HG03469 (cell line): Measurements from ENCODE around the gene CD86.

Experiments used
- ATAC-seq: cut with Tn5 transposase; IDR thresholded peaks from one replicate; pipeline ENCODE4 v1.9.1; 2021; ENCODE audit warnings: mild to moderate bottlenecking, moderate library complexity, moderate number of reproducible peaks; ENCODE audit not compliant: unreplicated experiment

Gene CD86

DNA sequence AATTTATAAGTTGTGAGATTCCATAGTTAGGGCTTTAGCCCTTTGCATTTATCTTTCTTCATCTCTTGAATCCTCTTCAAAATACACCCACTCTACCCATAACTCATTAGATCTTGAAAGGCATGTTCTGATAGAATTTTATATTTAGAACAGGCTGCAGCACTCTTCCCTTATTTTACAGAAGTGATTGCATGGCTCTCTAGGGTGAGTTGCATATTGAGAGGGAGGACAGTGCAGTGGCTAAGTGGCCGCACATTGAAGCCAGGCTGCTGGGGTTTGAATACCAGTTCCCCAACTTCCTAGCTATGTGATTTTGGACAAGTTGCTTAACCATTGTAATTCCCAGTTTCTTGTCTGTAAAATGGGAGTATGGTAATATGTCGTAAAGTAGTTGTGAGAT, 2.5 kb downstream of the CD86 start:
- no peak for ATAC-seq

DNA sequence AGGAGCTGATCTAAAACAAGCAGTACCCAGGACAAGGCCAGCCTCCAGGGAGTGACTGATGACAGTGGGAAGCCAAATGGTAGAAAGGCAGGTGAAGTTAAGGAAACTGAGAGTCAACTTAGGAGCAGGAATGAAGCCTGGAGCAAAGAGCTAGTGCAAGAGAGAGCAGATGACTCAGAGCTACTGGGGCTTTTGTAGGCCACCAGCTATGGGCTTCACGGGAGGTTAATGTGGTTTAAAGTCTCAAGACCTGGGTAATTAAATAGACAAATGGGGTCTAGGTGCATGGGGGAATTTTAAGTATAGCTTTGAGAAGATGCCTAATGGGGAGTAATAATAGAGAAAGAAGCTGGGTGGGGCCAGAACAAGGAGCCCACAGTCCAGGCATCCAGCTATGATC, 3.1 kb downstream of the CD86 start:
- no peak for ATAC-seq

DNA sequence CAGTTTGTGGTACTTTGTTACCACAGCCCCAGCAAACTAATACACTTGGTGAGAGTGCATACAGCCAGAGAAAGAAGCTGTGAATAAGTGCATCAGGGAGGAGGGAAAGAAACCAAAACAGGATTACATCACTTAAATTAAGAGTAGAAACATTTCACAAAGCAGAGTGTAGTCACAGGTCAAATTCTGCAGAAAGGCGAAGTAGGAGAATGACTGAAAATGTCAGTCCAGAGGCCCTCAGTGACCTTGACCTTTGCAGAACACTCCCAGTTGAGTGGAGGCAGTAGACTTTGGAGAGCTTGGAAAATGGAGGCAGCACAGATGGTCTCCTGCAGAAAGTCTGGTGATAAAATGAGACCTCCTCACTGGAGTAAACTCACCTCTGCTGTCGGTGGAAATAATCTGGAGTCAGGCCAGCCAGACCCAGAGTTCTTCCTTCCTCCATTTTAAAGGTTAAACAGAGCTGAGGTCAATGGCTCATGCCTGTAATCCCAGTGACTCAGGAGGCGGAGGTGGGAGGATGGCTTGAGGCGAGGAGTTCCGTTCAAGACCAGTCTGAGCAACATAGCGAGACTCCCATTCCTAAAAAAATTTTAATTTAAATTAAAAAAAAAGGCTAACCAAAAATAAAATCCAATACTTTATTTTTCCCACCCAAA, 5.0 kb downstream of the CD86 start:
- no peak for ATAC-seq

DNA sequence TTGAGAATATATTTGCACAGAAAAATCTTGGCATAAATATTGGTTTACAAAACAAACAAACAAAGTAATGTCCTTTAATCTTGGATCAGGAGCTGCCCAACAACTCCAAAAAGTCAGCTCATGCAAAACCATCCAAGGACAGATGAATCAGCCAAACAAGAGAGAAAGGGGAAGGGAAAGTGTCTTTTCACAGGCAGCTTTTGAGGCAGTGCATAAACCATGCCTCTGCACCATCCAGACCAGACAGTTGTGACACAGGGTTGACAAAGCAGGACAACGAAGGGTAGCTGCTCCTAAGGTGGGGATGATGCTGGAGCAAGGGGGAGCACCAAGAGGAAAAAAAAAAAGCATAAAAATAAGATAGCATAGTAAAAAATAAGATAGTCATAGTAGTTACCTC, 8.7 kb downstream of the CD86 start:
- ATAC-seq: no peak

DNA sequence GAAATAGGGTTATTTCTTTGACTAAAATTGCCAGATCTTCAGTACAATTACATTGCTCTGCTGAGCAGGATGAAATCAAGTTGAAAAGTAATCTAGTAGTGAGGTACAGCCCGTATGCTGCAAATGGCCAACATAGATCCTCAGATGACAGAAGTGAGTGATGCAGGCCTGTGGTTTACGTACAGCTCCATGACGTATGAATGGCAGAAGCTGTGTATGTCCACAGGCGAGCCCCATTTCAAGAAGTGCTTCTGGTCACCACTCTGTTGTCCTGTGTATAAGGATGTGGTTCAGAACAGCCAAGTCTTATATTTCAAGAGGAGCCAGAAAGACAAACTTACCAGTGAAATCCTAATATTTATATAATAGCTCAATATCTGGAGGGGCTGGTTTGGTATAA, 9.2 kb downstream of the CD86 start:
- no peak for ATAC-seq

DNA sequence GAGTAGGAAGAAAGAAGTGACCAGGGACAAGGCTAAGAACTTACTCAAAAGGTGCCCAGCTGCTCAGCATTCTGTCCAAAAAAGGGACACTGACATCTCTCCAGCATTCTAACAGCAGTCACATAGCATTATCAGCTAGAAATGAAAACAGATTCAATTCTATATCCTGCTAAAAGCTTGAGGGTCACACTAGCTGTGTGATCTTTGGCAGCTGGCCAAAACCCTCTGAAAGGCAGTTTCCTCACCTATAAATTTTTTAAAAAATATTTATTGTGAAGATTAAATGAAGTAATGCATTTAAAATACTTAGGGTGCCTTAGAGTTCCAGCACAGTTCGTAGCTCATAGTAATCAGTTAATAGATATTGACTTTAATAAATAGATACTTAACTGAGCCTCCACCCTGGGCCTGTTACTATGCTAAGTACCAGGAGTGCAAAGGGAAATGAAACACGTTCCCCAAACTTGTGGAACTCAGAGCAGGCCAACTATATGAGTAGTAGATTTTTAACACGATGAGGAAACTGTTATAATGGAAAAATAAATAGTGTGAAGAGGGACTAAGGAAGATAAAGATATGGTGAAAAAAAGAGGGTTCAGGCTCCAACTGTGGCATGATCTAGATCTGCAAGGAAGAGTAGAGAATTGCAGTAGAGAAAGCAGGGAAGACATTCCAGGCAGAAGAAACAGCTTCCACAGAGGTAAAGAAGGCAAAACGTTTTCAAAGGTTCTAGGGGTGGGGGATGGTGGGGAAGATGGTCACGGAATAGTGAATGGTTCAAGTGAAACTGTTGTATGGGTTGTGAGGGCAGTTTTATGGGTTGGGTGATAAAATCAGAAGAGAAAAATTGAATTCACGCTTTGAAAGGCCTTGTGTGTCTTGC, 11.4 kb downstream of the CD86 start:
- ATAC-seq: no peak

DNA sequence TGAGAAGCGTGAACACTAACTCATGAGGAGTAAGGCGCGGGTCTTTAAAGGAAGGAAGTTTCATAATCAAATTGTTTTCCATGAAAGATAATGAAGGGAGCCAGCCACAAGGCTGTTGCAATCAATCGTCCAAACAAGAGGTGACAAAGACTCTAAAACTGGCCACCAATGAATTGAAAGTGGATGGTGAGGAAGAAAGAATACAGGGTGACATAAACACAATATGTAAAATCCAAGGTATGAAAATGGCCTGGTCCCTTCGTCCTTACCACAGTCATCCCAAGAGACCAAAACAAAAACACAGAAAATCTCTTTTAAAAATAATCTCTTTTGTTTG, 12.0 kb downstream of the CD86 start:
- no peak for ATAC-seq

DNA sequence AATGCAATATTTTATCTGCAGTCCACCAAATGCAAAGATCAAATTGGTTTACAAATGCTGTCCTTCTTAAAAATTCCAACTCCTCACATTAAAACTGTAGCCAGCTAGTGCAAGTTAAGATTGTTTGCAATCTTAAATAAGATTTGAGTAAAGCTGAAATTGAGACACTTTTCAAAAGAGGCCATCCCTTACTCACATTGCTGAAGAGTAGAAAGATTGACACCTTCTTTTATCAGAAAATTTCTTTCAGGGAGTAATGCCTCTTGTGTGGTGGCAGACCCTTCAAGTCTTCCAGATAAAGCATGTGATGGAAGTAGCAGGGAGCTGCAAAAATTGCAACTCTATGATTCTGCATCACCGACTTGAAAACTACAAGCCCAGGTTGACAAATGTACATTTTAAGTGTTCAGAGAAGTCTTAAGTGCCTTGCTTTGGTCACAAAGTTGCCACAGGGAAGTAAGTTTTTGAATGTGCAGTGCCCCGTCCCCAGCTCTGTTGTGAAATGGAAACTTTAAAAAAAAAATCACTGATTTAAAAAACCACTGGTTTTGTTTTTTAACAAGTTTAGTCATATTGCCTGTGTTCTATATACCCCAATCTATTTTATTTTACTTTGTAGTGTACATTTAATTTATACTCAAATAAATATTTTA, 12.6 kb downstream of the CD86 start:
- ATAC-seq: no peak

DNA sequence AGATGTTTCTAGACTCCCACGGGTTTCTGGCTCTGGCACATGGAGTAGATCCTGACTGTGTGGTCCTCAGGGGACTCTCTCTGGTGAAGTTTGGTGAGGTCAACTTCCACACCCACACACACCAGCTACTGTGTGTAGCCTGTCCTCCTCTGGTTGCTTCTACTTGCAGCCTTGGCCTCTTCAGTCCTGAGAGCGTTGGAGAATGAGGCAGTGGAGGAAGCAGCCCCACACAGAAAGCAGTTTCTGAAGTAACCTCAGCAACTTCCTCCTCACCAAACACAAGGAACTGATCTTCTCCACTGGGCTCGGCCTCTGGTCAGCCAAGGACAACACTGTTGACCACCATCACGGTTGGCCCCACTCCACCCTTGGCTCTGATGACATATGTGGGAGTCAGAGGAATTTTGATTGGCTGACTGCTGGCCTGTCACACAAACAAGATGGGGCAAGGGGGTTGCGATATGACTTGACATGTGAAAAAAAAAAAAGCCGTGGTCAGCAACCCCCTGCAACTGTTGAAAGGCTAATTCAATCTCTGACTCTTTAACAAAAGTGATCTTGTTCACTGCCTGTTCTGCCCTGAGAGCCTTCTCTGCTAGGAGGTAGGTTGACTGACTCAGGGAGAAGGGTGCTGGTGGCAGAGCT, 19.6 kb downstream of the CD86 start:
- no peak for ATAC-seq

DNA sequence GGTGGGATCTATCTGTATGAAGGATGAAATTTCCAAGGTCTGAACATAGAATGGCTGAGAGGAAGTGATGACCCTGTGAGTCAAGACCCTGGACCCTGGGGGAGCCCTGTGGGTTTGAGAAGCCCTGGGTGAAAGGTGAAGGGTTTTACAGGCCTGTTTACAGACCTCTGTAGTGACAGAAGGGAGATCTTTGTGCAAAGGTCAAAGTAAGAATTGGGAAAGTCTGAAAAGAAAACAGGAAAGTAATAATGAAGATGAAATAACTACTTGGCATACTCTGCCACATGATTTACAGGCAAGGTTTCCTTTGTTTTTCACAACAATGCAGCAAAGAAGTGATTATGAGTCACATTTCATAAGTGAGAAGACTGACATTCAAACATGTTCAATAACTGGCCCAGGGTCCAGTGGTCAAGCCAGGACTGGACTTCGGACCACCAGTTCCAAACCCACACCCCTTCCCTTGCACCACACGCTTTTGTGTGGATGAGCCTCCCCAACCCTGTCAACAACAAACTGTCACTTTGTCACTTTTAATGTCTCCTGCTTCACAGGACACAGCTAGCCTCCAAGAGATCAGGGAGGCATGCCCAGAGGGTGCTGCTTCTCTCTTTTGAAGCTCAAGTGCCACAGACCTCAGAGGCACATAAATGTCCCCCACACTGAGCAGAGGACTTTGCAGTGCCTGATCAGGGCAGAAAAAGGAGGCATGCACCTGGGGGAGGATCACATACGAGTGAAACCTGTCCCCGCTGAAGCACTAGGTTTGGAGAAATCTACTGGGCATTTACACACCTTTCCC, 21.5 kb downstream of the CD86 start:
- no peak for ATAC-seq

DNA sequence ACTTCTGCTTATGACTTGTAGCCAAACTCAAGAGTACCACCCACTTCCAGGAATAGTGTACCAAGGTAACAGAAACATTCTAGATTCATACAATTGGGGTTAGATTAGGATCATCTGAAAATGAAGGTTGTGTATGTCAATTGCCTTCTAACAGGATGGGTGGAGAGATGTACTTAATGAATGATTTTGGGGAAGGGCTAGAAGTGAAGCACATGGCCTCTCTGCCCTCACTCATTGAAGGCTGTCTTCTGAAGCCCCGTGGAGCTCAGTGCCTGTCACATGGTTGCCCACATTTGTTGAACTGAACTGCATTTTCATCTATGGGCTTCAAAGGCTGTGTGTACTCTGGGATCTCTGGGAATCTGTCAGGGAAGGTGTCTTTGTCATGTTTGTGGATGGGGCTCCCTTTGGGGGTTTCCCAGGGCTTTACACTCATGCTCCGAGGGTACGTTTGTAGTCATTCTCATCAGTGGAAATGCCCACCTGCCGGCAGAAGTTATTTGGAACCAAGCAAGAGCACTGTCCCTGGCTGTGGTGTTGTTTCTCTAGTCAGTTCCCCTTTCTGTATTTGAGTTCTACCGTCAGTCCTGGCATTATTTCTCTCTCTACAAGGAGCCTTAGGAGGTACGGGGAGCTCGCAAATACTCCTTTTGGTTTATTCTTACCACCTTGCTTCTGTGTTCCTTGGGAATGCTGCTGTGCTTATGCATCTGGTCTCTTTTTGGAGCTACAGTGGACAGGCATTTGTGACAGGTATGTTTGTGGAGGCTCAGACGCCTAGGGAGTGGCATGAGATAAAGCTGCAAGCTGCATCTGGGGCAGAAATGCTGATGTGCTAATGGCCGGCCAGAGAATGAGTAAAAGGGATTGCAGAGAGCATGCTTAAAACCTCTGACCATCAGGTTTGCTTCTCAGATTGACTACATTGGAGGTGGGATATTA, 22.4 kb downstream of the CD86 start:
- ATAC-seq: peak; percentile 19

DNA sequence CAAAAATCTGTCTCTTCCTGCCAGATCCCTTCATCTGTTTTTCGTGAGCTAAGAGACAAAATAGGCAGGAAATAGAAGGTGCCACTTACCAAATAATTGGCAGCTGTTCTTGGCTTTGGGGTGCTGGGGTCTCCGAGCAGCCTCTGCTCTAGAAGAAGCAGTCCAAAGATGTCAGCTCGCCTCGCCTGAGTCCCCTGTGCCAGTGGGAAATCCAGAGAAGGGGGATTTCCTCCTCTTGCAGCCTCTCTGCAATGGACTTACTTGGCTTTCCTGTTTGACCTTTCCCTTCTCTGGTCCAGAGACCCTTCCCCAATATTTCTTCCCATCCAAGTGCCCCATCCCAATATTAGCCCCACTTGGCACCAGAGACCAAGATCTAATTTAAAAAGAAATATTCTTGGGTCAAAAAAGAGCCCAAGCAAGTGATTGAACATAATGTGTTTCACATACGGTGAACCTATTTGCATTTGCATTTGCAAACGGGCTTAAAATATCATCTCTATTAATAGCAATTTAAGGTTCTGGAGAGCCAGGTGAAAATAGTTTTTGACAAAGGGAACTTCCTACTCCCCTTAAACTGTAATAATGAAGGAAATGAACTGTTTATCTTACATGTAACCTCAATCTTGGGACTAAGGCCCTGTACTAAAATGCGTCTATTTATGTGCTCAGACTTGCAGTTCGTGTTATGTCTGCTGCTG, 23.2 kb downstream of the CD86 start:
- no peak for ATAC-seq

DNA sequence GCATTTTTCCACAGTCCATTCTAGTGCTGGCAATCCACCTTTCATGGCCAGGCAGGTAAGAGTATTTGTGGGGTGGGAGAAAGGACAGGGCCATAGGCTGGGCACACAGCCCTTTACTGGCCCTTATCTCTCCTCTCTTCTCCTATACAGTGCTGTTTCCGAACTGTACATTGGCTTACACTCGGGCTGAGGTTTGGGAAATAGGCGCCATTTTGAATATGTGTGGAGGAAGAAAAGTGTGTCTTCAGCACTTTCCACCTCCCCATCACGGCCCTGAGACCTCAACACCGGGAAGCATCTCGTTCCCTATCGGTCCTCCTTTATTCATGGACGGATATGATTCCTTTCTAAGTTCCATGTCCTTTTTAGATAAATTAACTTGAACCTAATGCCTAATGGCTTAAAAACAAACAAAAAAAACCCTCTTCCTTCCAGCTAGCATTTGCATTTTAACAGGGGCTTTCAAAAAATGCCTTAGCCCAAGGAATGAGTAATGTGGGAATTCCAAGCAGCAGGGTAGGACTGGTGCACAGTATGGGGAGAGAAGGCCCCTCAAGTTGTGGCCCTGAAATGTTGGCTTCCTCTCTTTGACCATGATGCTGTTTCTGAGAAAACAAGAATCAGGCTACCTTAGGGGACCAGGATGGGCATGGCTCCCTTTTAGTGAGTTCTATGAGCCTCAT, 24.5 kb downstream of the CD86 start:
- no peak for ATAC-seq

DNA sequence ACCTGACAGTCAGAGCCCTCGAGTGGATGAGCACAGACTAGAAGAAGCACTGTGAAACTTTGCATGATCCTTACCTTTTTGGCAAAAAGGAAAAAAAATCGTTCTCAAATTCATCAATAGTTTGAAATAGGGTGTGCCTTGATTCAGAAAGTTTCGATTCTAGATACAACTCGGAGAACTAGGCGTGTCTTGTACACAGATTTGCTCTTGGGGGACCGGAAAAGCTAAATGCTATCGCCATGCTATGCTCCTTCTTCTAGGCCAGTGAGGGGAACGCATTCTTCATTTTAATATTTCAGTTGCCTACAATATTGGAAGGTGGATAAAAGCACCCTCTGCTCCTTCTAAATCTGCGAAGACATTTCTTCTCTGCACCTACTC, 25.0 kb downstream of the CD86 start:
- no peak for ATAC-seq

DNA sequence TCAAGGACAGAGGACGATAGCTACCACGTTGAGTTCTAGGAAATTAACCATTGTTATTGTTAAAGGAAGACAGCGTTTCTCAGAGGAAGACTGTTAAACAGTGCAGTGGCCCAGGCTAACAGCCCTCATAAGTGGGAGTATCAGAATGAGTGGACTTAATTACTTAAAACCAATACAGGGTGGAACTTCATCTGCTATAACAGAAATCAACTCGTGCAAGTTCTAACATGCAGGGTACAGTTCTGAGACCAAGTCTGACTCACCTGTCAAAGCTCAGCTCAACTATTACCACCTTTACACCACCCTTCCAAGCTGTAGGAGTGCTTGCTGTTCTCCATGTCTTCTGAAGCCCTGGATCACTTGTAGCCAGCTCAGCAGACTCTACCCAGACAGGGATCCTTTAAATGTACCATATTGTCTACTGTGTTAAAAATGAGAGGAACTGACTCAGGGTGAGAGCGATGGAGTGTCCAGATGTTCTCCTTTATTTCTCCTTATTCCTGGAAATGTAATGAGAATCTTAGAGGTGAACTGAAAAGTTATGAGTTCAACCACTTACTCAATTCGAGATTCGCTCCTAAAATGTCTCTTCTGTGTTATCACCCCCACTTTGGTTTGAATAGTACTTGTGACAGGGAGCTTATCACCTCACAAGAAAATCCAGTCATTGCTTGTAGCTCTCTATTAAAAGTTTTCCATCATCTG, 26.5 kb downstream of the CD86 start:
- ATAC-seq: peak; percentile 30

DNA sequence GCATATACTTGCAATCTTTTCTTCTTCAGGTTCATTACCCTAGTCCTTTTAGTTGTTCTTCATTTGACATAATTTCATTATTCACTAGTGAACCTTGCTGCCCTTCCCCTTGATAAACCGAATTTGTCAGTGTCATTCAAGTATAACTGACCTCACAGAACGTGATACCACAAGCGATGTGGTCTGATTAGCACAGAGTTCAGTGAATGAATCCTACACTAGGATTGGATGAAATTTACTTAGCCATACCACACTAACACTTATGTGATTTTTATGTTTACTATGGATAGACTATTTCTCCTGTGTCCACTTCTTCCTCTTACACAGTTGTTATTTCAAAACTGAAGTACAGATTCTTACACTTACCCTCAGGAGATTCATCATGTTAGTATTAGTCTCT, 27.2 kb downstream of the CD86 start:
- no peak for ATAC-seq

DNA sequence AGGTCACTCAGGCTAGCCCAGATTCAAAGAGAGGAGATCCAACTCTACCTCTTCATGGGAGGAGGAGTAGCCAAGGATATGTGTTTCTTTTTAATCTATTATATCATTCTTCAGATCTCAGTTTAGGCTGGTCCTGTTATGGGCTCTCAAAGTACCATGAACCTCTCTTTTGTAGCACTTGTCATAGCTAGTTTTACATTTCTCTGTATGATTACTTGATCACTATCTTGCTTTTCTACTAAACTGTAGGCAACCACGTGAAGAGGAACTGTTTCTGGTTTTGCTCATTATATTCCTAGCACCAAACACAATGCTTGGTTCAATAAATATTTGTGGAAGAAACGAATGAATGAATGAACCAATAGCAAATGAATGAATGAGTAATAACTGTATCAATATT, 29.6 kb downstream of the CD86 start:
- no peak for ATAC-seq

DNA sequence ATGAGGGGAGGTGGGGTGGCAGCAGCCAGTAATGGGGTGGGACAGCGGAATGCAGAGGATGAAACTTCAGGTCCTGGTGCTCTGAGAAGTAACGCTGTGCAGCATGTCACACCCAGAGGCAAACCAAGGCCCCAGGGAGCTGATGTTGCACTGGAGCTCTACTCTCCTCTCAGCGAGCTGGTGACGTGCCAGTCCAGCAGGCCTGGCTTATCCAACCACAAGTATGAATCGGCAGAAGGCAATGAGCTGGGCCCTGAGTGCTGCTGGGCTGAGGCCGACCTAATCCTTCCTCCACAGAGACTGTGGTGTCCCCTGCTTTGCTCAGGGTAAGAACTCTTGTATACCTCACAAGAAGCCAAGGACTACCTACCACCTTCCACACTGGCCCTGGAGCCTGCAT, 30.5 kb downstream of the CD86 start:
- ATAC-seq: no peak
